SK-N-SH (cell line): ENCODE results near the gene CLCN2. TPM values are rescaled to one million over a fixed set of nuclear protein-coding genes. Genes with fewer than 3 reads are reported as not detected.

Experiments used
- CTCF ChIA-PET: fragments of 300-600, 350-600 bp; formaldehyde crosslinking; extraction: SDS; loops from one replicate; lab custom pipeline; 2021; lab: Yijun Ruan, JAX
- POLR2A ChIA-PET: fragments of 350-600 bp; sonication (Branson Sonifier 250); formaldehyde crosslinking; extraction: SDS; loops from one replicate; lab custom pipeline; 2020; ENCODE audit warnings: antibody characterized with exemption, inconsistent platforms; lab: Yijun Ruan, JAX
- DNase-seq: peaks from one replicate; pipeline ENCODE4 v3.0.0; 2012
- H2AFZ ChIP-seq: fragments of 200-600 bp; sonication (generic); 2 replicates; pipeline ENCODE4 v1.8.1; 2016; ENCODE audit warnings: antibody characterized with exemption, mild to moderate bottlenecking, low read depth
- H3F3A ChIP-seq: fragments of 200-600 bp; sonication (generic); replicated peaks from 2 replicates; pipeline ENCODE3; 2016; ENCODE audit warnings: antibody characterized with exemption, mild to moderate bottlenecking; ENCODE audit not compliant: insufficient read depth
- H3K27ac ChIP-seq, 2 experiments: fragments of 200-500 bp in 1 of 2; fragments of 200-600 bp in 1 of 2; sonication (Bioruptor generic) in 1 of 2; sonication (generic), shearing (Covaris generic) in 1 of 2; 2 replicates each; pipeline versions ENCODE4 v1.5.1 to v1.6.1; 2014 to 2016; ENCODE audit warnings: low read depth in 2 of 2, inconsistent platforms in 1 of 2, low read length in 1 of 2, mild to moderate bottlenecking in 1 of 2, mixed read lengths in 1 of 2
- H3K27me3 ChIP-seq: fragments of 200-600 bp; sonication (generic), shearing (Covaris generic); 2 replicates; pipeline ENCODE4 v1.6.1; 2016; ENCODE audit warnings: mixed run types; ENCODE audit not compliant: insufficient read depth
- H3K36me3 ChIP-seq, 2 experiments: fragments of 200-500 bp in 1 of 2; fragments of 200-600 bp in 1 of 2; sonication (Bioruptor generic) in 1 of 2; sonication (generic) in 1 of 2; replicated peaks in 1 of 2; 2 replicates each; pipeline versions ENCODE3 to v1.5.1; 2014 to 2016; ENCODE audit warnings: low read length in 1 of 2, mild to moderate bottlenecking in 1 of 2; ENCODE audit not compliant: insufficient read depth in 2 of 2, control insufficient read depth in 1 of 2
- H3K4me1 ChIP-seq, 2 experiments: fragments of 200-500 bp in 1 of 2; fragments of 200-600 bp in 1 of 2; sonication (Bioruptor generic) in 1 of 2; sonication (generic), shearing (Covaris generic) in 1 of 2; 2 replicates each; pipeline versions ENCODE4 v1.5.1 to v1.6.1; 2014 to 2016; ENCODE audit warnings: low read depth in 1 of 2, low read length in 1 of 2, mixed run types in 1 of 2; ENCODE audit not compliant: insufficient read depth in 2 of 2, control insufficient read depth in 1 of 2
- H3K4me2 ChIP-seq: fragments of 200-600 bp; sonication (generic), shearing (Covaris generic); 2 replicates; pipeline ENCODE4 v1.6.1; 2017; ENCODE audit warnings: mixed run types
- H3K4me3 ChIP-seq, 2 experiments: fragments of 200-500 bp in 1 of 2; fragments of 200-600 bp in 1 of 2; sonication (Bioruptor generic) in 1 of 2; sonication (generic), shearing (Covaris generic) in 1 of 2; 2 replicates each; pipeline versions ENCODE4 v1.5.1 to v1.8.1; 2014 to 2016; ENCODE audit warnings: low read depth in 2 of 2, inconsistent platforms in 1 of 2, low read length in 1 of 2, mild to moderate bottlenecking in 1 of 2, mixed read lengths in 1 of 2, moderate library complexity in 1 of 2
- H3K79me2 ChIP-seq: fragments of 200-600 bp; sonication (generic); 2 replicates; pipeline ENCODE4 v1.8.1; 2017; ENCODE audit warnings: mild to moderate bottlenecking; ENCODE audit not compliant: insufficient read depth
- H3K9ac ChIP-seq: fragments of 200-600 bp; sonication (generic); 2 replicates; pipeline ENCODE4 v1.6.1; 2017; ENCODE audit warnings: mixed run types
- H3K9me2 ChIP-seq: fragments of 200-600 bp; sonication (generic); 2 replicates; pipeline ENCODE4 v1.6.1; 2017; ENCODE audit warnings: mixed run types
- H3K9me3 ChIP-seq: fragments of 200-600 bp; sonication (generic); 2 replicates; pipeline ENCODE4 v1.6.1; 2017; ENCODE audit warnings: mixed run types, mild to moderate bottlenecking, moderate library complexity
- H4K20me1 ChIP-seq: fragments of 200-600 bp; sonication (generic); 2 replicates; pipeline ENCODE4 v1.6.1; 2017; ENCODE audit warnings: mild to moderate bottlenecking, mixed run types; ENCODE audit not compliant: insufficient read depth
- CTCF ChIP-seq: fragments of 200-600 bp; sonication (generic); IDR thresholded peaks from 2 replicates; pipeline ENCODE4 v1.6.1; 2017; ENCODE audit warnings: antibody characterized with exemption, mild to moderate bottlenecking, moderate library complexity
- FOSL2 ChIP-seq: IDR thresholded peaks from 2 replicates; pipeline ENCODE4 v1.4.0; 2012; ENCODE audit warnings: low read depth, mild to moderate bottlenecking, moderate library complexity, borderline replicate concordance
- FOXJ3 ChIP-seq: sonication (generic); formaldehyde crosslinking; IDR thresholded peaks from 2 replicates; pipeline ENCODE4 v1.5.1; 2020; ENCODE audit warnings: mild to moderate bottlenecking, missing genetic modification reagents
- GATA2 ChIP-seq: sonication (generic); formaldehyde crosslinking; IDR thresholded peaks from 2 replicates; pipeline ENCODE4 v1.5.0; 2020; ENCODE audit warnings: mild to moderate bottlenecking, missing genetic modification reagents
- IRF3 ChIP-seq: fragments of 150-350 bp; IDR thresholded peaks from 2 replicates; pipeline ENCODE4 v1.6.1; 2016; ENCODE audit warnings: mild to moderate bottlenecking, low read depth, low read length
- JUND ChIP-seq: IDR thresholded peaks from 2 replicates; pipeline ENCODE4 v1.4.0; 2012
- MAX ChIP-seq: IDR thresholded peaks from 2 replicates; pipeline ENCODE4 v1.4.0; 2012; ENCODE audit warnings: low read depth
- MXI1 ChIP-seq: IDR thresholded peaks from 2 replicates; pipeline ENCODE4 v1.6.1; 2012; ENCODE audit warnings: mild to moderate bottlenecking, low read depth, low read length, improper control_type of control experiment
- NRF1 ChIP-seq: IDR thresholded peaks from 2 replicates; pipeline ENCODE4 v1.6.1; 2012; ENCODE audit warnings: low read depth, mild to moderate bottlenecking, low read length
- PBX3 ChIP-seq: IDR thresholded peaks from 2 replicates; pipeline ENCODE4; 2012
- POLR2AphosphoS5 ChIP-seq: IDR thresholded peaks from 2 replicates; pipeline ENCODE4 v1.6.1; 2012; ENCODE audit warnings: low read depth, low read length
- RAD21 ChIP-seq: IDR thresholded peaks from 2 replicates; pipeline ENCODE4 v1.6.1; 2012; ENCODE audit warnings: mild to moderate bottlenecking, low read length
- RCOR1 ChIP-seq: fragments of 150-350 bp; IDR thresholded peaks from 2 replicates; pipeline ENCODE4 v1.6.1; 2017; ENCODE audit warnings: antibody characterized with exemption, low read length
- RFX5 ChIP-seq: IDR thresholded peaks from 2 replicates; pipeline ENCODE4 v1.6.1; 2012; ENCODE audit warnings: mild to moderate bottlenecking, improper control_type of control experiment, low read length
- RXRA ChIP-seq: IDR thresholded peaks from 2 replicates; pipeline ENCODE4 v1.4.0; 2012; ENCODE audit warnings: low read depth, mild to moderate bottlenecking, borderline replicate concordance
- TCF12 ChIP-seq: IDR thresholded peaks from 2 replicates; pipeline ENCODE4 v1.4.0; 2012
- TEAD4 ChIP-seq: IDR thresholded peaks from 2 replicates; pipeline ENCODE4 v1.4.0; 2012; ENCODE audit warnings: mild to moderate bottlenecking, borderline replicate concordance; ENCODE audit not compliant: insufficient read depth
- USF2 ChIP-seq: fragments of 150-350 bp; IDR thresholded peaks from 2 replicates; pipeline ENCODE4 v1.6.1; 2017; ENCODE audit warnings: antibody characterized with exemption, low read length, low read depth, borderline replicate concordance
- YY1 ChIP-seq: IDR thresholded peaks from 2 replicates; pipeline ENCODE4 v1.4.0; 2012; ENCODE audit warnings: low read depth, mild to moderate bottlenecking
- WGBS: methylation state at CpG from one replicate; pipeline ENCODE4 v1.1.6; 2017; ENCODE audit warnings: low lambda C conversion rate; 5-methylcytosine and 5-hydroxymethylcytosine counted together
- polyA plus RNA-seq, 3 experiments: library from polyadenylated mRNA; depleted of rRNA; stranded (reverse); fragments of >200 nt; gene quantifications; 2 replicates each; pipeline ENCODE4 v1.2.3, GENCODE V29; 2012

The CLCN2 gene
- polyA plus RNA-seq, 1 of the 3 experiments (the other 2 are of a cell fraction), result 9.1 TPM

GRCh38 chr3:184298759-184299487 lies 62.5 kb downstream of the CLCN2 start, which contains the start of gene PSMD2 (continued):
- no peak for TF ChIP-seq IRF3
- TF ChIP-seq CTCF, result no peak
- TF ChIP-seq POLR2AphosphoS5, result peak; percentile 96
- TF ChIP-seq FOXJ3 (CRISPR knock-in tag), result no peak
- TF ChIP-seq RXRA, result no peak
- TF ChIP-seq PBX3, result no peak; the same call in 1 of the 2 replicates

GRCh38 chr3:184296616-184297015 lies 64.8 kb downstream of the CLCN2 start:
- no peak overlapping the region for H3K9ac ChIP-seq
- no peaks in the 10 kb centered on the region; the same call in 1 of the 2 replicates for H3K27me3 ChIP-seq
- CTCF ChIA-PET, result interaction anchor here (1.4 kb wide), 1 partner anchor 11 kb away, joined by 5 read pairs; no protein-coding TSS in a partner anchor
- no peaks in the 10 kb centered on the region for H3K9me3 ChIP-seq
- no peak for DNase-seq
- peaks cover 22% of the 10 kb centered on the region for H3F3A ChIP-seq
- no peak overlapping the region for H3K27ac ChIP-seq
- peaks cover 26% of the 10 kb centered on the region for H3K79me2 ChIP-seq
- no peak overlapping the region for H2AFZ ChIP-seq
- no peak overlapping the region for H3K4me3 ChIP-seq
- H3K4me2 ChIP-seq, result no peak overlapping the region
- peaks cover 13% of the 10 kb centered on the region for H4K20me1 ChIP-seq
- TF ChIP-seq MAX, result no peak
- TF ChIP-seq MXI1, result no peak
- TF ChIP-seq JUND, result no peak
- TF ChIP-seq FOXJ3 (CRISPR knock-in tag), result no peak
- no peak for TF ChIP-seq TEAD4
- TF ChIP-seq YY1, result no peak
- TF ChIP-seq PBX3, result no peak
- no peak for TF ChIP-seq FOSL2
- no peak for TF ChIP-seq TCF12
- no peak for TF ChIP-seq RFX5
- no peak for TF ChIP-seq NRF1
- no peak for TF ChIP-seq USF2
- no peak for TF ChIP-seq RAD21
- no peak for TF ChIP-seq GATA2
- no peak for TF ChIP-seq IRF3
- TF ChIP-seq RCOR1, result no peak
- TF ChIP-seq, all 33 proteins: peak for 0
- peaks cover 13 to 14% of the 10 kb centered on the region in 2 experiments for H3K36me3 ChIP-seq
- POLR2A ChIA-PET, result no interaction called here
- no peaks in the 10 kb centered on the region for H3K9me2 ChIP-seq
- 92% methylated on average over 7 of the region's 7 CpGs for WGBS
- peaks cover 9 to 10% of the 10 kb centered on the region in 2 experiments; a peak in 3 of 4 replicates for H3K4me1 ChIP-seq
